NOMO-1 treated with dmso at 0.1 percent for 144 hours (cell line): ENCODE measurements around the gene ZNF446.
"Not testable (repeated sequence)": the region's sequence is repeated elsewhere in the genome, so short reads cannot be mapped to it uniquely, and the experiment has no call there.

Experiments used
- DNase-seq: peaks from one replicate; lab custom pipeline; 2025; ENCODE audit not compliant: unreplicated experiment; lab: John Stamatoyannopoulos, UW

ZNF446 gene

DNA sequence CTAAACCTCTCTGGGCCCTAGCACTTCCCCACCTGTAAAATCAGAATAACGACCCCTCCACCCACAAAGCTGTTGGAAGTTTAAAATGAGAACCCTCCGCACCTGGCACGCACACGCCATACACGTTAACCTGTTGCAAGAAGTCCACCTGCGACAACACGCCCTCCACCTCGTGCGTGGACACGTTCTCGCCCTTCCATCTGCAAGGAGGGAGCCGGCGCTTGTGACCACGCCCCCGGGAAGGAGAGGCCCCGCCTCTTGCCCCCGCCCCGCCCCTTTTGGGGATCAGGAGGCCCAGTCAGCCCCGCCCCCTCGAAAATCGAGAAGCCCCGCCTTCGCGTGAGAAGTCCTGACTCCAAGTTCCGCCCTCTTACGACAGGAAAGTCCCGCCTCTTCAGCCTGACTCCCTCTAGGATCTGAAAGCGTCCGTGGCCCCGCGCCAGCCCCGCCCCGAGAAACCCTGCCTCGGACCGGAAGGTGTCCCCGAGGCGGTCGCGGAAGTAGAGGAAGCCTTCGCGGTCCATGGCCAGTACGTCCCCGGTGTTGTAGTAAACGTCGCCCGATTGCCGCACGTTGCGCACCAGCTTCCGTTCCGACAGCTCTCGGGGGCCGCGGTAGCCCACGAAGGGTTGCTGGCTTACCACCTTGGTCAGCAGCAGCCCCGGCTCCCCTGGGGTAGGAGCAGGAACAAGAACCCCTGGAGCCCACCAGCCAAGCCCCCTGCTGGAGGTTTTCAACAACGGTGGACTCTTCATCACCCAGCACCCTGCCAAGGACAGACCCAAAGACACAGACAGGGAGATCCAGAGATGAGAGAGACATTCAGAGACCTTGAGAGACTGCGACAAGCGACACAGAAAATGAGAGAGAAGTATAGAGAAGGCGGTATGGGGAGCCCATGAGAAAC, 23.1 kb downstream of the ZNF446 start:
- DNase-seq: peak; percentile 96

- DNase-seq: no peak
Measured at GRCh38 chr19:58500242-58500641, 24.1 kb downstream of the ZNF446 start.

DNA sequence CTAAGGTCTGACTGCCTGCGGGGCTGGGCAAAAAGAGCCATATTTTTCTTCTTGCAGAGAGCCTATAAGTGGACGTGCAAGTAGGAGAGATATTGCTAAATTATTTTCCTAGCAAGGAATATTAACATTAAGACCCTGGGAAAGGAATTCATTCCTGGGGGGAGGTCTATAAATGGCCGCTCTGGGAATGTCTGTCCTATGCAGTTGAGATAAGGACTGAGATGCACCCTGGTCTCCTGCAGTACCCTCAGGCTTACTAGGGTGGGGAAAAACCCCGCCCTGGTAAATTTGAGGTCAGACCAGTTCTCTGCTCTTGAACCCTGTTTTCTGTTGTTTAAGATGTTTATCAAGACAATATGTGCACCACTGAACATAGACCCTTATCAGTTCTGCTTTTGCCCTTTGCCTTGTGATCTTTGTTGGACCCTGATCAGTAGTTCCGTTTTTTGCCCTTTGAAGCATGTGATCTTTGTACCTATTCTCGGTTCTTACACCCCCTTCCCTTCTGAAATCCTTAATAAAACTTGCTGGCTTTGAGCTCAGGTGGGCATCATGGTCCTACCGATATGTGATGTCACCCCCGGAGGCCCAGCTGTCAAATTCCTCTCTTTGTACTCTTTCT, 31.6 kb downstream of the ZNF446 start:
- not testable (repeated sequence) for DNase-seq

DNA sequence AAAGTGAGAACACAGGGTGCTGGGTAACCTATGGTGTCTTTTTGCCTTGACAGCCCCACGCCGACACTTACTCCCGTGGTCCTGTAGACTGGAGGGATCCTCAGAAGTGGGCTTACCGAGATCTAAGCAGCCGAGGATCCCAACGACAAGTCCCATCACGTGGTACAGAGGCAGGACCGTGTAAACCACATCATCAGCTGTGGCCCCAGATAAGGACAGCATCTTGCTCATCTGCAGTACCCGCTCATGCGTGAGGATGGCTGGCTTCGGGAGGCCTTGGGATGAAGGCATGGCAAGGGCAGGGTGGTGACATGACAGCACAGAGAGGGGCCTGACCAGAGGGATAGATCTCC, 33.6 kb downstream of the ZNF446 start:
- no peak for DNase-seq

- no peak for DNase-seq
Measured at GRCh38 chr19:58510084-58510862, 34.1 kb downstream of the ZNF446 start.

GRCh38 chr19:58511353-58512208, 35.4 kb downstream of the ZNF446 start, which contains the start of gene SLC27A5:
SLC27A5 (minus strand) TSS chr19:58511992; CDS start chr19:58511955, 37 bp downstream.
- DNase-seq: no peak

DNA sequence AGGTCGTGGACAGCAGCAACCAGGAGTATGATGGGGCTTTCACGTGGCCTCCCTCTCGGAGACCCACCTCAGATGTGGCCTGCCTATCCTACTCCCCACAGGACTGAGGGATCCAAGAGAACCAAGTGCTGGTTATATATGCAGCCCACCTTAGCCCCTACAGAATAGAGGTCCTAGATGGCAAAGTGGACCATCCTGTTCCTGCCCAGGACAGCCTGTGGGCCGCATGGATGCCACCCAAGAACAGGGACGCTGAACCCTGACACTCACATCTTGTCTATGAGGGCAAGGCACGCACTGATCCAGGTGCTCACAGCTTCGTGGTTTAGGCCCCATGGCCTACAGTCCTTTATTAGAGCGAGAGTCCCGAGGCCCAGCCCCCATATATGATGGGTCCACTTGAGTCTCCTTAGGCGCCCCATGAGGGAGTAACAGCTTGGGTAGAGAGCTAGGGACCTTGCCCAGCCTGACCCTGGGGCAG, 37.1 kb downstream of the ZNF446 start:
- DNase-seq: no peak

DNA sequence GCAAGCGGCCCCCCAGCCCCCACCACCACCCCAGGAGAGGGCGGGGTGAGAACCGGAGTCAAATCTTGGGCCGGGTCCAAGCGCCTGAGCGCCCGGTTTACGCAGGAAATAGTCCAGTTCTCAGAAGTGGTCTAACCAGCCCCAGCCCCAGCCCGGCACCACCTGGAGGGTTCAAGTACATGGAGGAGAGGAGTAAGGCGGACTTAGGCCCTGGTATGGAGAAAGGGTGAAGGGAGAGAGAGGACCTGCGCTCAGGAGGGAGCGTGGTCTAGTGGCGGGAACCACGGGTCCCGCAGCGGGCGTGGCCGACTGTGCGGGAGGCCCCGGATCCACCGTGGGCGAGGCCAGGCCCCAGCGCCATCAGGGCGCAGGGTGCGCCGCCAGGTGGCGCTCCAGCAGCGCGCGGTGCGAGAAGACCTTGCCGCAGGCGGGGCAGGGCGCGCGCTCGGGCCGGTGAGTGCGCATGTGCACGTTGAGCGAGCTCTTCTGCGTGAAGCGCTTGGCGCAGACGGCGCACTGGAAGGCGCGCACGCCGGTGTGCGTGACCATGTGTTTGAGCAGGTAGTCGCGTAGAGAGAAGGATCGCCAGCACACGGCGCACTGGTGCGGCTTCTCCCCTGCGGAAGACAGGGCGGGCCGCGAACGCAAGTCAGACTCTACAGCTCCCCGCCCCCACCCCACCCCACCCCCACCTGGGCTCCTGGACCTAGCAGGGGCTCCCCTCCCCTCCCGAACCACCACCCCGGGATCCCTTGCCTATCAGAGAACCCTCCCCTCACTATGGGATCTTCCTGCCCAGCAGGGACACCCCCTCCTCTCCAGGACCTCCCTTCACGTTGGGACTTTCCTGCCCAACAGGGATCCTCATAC, 37.8 kb downstream of the ZNF446 start:
- DNase-seq: peak; percentile 81

GRCh38 chr19:58514564-58515022, 38.4 kb downstream of the ZNF446 start:
- no peak for DNase-seq

DNA sequence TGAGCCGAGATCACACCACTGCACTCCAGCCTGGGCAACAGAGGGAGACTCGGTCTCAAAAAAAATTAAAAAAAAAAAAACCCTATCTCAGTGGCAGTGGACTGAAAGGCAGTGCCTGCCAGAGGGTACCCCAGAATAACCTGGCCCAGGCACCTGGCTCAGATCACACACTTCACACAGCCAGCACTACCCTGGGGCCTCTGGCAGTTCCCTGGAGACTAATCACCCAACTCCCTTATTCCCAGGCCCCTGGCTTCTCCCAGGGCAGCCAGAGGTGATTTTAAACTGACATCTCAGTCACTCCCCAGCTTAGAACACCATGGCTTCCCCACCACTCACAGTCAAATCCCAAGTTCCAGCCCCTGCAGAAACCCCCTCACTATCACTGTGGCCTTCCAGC, 39.1 kb downstream of the ZNF446 start:
- no peak for DNase-seq

DNA sequence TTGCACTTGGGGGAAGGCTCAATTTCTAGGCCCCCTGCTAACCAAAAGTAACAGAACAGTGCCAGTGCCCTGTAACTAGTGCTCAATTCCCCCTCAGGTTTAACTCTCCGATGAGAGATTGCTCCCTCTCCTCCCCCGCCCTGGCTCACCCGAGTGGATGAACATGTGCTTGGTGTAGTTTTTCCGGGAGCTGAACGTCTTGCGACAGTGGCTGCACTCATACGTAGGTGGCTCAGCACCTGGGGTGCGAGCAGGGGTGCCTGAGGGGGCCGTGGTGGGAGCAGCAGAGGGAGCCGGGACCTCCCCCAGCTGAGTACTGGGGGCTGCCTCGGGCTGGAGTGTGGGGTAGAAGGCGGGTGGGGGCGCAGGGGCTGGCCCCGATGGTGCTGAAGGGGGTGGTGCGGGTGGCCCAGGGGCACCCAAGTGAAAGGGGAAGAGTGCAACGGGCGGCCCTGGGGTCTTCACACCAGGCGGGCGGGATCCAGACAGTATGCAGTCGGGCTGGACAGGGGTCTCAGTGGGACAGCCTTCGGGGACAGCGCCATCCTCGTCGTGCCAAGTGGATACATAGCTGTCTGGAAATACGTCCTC, 40.2 kb downstream of the ZNF446 start:
- no peak for DNase-seq

DNA sequence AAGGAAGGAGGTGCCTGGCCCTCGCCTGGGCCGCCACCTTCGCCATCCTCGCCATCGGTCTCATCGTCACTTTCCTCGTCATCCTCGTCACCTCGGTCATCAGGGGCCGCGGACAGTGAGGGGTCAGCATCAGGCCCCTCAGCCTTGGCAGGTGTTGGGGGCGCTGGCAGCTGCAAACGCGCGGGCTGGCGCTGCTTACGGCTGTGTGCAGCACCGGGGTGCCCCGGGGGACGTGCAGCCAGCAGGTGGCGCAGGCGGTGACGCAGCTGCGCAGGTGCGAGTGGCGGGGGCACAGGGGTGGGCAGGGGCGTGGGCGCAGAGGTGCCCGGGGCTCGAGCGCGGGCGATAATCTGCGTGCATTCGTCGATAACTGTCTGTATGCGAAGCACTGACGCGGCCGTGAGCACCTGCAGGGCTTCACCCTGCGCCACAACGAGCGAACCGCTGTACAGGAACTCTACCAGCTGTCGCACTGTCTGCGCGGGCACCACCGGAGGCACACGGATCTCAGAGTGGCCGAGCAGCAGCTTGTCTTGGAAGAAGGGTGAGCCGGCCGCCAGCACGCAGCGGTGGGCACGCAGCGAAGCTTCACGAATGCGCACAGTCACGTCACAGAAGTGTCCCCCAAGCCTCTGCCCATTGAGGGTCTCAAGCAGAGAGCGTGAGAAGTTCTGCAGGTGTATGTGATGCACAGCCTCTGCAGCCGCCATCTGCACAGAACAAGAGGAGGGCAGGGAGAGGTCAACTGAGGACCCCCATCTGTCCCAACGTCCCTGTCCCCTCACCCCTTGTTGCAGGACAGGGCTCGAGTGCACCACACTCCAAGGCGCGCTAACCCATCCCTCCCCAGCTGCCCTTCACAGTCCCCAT, 41.0 kb downstream of the ZNF446 start:
- DNase-seq: no peak

DNA sequence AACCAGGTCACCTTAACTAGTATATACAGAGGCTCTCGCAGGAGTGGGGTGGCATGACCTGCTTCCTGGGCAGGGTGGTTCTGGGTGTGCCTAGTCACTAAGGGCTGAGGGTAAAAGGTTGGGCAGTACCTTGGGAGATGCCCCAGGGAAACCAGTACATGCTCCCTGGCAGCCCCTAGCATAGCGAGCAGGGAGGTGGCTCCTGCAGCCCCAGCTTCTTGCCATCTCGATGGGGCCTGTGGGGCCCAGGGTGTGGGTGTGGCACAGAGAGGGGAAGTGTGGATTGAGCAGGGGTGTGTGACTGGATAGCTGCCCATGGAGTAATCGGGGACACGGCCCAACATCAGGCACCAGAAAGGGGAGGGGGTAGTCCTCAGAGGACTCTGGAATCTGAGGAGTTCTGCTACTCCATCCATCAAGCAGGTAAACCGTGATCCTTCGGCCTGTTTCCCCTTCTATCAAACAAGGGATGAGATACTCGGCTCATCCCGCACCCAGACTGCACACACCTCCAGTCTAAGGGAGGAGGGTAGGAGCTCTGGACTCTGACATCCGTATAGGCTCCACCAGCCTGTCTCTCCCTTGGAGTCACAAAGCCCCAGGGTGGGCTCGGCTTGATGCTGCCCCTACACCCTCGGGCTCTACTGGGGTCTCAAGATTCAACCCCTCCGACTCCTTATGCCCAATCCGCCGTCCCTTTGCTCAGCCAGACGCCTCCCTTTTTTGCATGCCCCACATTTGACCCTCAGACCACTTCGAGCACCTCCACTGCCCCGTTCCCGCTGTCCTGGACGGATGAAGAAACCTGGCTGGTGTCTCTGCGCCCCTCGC, 42.3 kb downstream of the ZNF446 start:
- peak; percentile 85 for DNase-seq

DNA sequence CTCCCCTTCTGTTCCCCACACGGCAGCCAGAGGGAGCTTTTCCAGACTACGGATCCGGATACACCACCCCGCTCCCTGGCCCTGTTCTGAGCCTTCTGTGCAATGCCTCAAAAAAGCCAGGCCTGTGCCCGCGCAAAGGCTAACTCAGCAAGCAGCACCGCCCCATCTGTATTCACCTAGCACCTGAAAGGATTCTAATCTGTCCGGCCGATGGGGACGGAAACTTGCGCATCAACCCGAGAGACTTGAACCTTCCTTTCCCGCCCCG, 42.9 kb downstream of the ZNF446 start:
- DNase-seq: peak; percentile 72

DNA sequence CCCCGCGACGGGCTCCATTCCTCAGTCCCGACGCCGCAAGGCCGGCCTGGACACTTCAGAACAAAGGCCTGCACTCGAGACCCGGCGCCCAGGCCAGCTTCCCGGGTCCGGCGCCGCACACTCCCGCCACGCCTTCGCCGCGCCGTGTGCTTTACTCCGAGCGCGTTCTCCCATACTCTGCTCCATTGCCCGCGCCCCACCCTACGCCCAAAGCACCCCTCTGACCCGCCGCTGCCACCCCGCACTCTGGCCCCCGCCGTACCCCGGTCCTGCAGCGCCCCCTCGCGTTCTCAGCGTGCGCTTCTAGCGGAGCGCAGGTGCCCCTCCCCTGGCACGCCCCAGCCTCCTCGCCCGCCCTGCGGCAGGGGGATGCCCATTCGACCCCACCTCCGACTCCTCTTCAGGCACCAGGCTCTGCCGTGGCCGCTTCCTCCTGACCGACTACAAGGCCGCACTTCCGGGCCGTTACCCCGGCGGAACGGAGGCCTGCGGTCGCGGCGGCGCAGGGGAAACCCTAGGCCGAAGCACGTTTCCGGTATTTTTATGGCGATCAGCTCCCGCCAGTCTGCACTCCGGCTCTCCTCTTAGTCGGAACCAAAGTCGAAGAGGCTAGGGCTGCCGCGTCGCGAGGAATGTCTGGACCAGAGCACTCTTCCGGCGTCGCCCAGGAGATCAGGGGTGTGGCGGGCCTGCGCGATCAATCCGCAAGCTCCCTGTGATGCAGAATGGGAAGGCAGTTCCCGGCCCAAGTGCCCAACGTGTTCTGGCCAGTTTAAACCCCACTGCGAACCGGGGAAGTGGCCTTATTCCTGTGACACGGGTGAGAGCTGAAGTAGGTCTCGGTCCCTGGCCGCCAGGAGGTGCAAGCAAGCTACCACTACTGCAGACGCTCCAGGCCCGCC, 43.5 kb downstream of the ZNF446 start, which contains the start of gene ZBTB45:
Gene ZBTB45 (minus strand): TSS at position 456 of the 902 bp plus-strand sequence. CDS start 2,137 bp downstream, outside the sequence.
- peak; percentile 98 for DNase-seq

DNA sequence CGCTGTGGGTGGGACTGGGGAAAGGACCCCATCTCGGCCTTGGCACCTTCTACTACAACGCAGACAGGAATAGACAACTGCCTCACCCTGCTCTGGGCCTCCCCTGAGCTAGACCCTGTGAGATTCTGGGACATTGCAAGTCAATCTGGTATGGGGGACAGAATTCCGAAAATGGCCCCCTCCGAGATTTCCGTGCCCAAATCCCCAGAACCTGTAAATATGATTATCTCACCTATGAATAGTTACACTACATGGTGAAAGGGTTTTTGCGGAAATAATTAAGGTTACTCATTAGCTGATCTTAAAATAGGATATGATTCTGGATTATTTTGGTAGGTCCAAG, 44.1 kb downstream of the ZNF446 start:
- no peak for DNase-seq
